HG02588 (cell line): ENCODE measurements around the gene PALS2.
A peak's percentile ranks its signal among the peaks of the same experiment; 100 is the strongest.

Experiments used
- ATAC-seq: cut with Tn5 transposase; IDR thresholded peaks from one replicate; pipeline ENCODE4 v1.9.1; 2021; ENCODE audit warnings: mild to moderate bottlenecking, moderate library complexity; ENCODE audit not compliant: unreplicated experiment

PALS2 gene

GRCh38 chr7:24587853-24588252 is 14.6 kb downstream of the PALS2 start:
- ATAC-seq: peak; percentile 72

- ATAC-seq: no peak
Observed at GRCh38 chr7:24591152-24591551, 17.9 kb downstream of the PALS2 start.

- ATAC-seq: peak; percentile 65
Observed at GRCh38 chr7:24595671-24596418, 22.6 kb downstream of the PALS2 start.

GRCh38 chr7:24597014-24597413 is 23.8 kb downstream of the PALS2 start:
- ATAC-seq: no peak

- no peak for ATAC-seq
Observed at GRCh38 chr7:24601600-24601999, 28.3 kb downstream of the PALS2 start.

GRCh38 chr7:24602860-24603456 is 29.7 kb downstream of the PALS2 start:
- no peak for ATAC-seq

GRCh38 chr7:24604630-24605029 is 31.4 kb downstream of the PALS2 start:
- ATAC-seq: no peak

GRCh38 chr7:24608504-24608903 is 35.3 kb downstream of the PALS2 start:
- ATAC-seq: no peak

- ATAC-seq: no peak
Observed at GRCh38 chr7:24609059-24609458, 35.8 kb downstream of the PALS2 start.

GRCh38 chr7:24609570-24609969 is 36.3 kb downstream of the PALS2 start:
- no peak for ATAC-seq

- no peak for ATAC-seq
Observed at GRCh38 chr7:24611130-24611529, 37.9 kb downstream of the PALS2 start.

- no peak for ATAC-seq
Observed at GRCh38 chr7:24617957-24618616, 44.8 kb downstream of the PALS2 start.

- ATAC-seq: no peak
Observed at GRCh38 chr7:24619978-24620377, 46.7 kb downstream of the PALS2 start.

- no peak for ATAC-seq
Observed at GRCh38 chr7:24622646-24623182, 49.5 kb downstream of the PALS2 start.
